ENCODE data around the gene GNRHR.
"Not testable (repeated sequence)": the region's sequence is repeated elsewhere in the genome, so short reads cannot be mapped to it uniquely, and the experiment has no call there.

Gene GNRHR

DNA sequence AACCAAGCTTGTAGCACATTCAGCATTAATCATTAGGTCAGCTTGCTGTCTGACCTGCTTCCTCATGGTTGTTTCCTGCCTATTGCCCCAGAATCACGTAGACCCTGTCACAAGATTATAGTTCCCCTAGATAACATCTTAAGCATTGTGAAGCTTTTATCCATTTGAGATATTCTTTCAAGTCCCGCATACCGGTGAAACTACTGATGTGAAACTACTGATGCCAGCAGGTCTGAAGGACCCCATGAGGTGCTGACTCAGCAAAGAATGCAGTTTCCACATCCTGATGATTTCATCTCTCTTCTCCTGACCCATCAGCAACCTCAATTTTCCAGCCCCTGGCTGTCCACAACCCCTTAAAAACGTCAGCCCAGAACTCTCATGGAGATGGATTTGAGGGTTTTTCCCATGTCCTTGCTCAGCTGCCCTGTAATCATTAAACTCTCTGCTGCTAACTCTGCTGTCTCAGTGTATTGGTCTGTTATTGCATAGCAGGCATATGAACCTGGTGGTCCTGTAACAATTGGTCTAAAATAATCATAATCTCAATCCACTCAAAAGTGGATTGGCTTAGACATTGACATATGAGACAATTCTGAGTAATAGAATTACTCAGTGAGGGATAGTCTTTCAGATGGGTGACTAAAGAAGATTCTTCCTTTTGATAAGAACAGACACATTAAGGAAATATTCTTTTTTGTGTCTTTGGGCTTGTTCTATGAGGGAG, 26.9 kb downstream of the GNRHR start:
- DNase-seq, result no peak

DNA sequence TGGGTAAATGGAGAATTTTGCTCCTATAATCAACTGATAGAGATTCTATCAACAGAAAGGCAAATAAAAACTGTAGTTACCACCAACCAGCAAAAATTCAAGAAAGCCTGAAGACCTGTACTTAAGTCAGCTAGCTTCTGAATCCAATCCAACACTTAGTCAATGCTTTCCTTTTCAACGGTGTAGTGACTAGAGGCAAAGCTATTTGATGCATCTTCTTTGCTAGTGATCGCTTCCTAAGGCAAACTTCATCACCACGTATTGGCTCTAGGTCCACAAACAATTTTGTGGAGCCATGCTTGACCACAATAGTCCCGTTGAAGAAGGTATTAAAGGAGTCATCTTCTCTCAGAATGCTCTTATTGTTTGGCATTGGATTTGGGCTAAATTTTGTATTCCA, 28.2 kb downstream of the GNRHR start:
- DNase-seq, result no peak

DNA sequence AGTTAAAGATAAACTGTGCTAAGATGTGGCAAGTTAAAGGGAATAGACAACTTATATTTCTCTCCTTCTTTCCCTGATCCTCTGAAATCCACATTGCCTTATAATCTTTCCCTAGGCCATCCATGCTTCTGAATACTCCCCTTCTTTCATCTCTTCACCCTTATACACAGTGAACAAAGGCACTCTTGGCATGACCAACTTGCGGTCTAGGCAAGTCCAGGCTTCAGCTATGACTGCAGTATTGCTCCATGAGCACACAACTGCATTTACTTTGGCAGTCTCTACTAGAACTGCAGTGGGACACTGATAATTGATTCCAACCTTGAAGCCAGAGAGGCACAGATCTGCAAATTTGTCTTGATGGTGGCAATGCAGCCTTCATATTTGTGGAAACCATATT, 29.1 kb downstream of the GNRHR start:
- no peak for DNase-seq

DNA sequence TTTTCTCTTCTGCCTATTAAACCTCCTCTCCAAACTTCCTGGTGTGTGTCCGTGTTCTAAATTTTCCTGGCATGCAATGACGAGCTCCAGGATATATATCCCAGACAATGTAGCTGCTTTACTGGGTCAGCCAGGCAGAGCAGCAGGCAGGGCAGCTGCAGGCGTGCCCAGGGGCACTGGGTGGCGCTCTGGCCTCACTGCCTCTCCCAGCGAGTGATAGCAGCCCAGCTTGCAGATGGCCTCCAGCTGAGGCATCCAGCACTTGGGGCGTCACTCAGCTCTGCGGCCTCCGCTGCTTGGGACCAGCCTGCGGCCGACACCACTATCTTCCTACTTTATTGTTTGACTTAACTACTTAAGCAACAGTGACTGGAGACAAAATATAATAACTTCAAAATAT, 30.2 kb downstream of the GNRHR start:
- no peak for DNase-seq

DNA sequence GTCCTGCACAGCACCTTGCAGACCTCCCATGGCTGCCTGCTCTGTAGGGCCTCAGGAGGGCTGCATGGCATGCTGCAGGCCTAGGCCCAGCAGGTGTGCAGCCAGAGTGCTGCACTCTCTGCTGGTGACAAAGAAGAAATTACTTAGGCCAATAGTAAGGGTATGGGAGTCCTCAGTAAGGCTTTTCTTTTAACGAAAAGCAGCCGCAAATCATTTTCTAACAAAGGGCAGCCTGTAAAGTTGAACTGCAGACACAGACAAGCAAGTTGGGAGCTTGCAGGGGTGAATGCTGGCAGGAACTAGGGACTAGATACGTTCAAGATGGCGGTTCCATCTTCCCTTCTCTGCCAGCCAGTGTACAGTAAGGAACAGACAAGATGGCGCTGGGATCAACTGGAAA, 30.8 kb downstream of the GNRHR start:
- DNase-seq, result no peak

DNA sequence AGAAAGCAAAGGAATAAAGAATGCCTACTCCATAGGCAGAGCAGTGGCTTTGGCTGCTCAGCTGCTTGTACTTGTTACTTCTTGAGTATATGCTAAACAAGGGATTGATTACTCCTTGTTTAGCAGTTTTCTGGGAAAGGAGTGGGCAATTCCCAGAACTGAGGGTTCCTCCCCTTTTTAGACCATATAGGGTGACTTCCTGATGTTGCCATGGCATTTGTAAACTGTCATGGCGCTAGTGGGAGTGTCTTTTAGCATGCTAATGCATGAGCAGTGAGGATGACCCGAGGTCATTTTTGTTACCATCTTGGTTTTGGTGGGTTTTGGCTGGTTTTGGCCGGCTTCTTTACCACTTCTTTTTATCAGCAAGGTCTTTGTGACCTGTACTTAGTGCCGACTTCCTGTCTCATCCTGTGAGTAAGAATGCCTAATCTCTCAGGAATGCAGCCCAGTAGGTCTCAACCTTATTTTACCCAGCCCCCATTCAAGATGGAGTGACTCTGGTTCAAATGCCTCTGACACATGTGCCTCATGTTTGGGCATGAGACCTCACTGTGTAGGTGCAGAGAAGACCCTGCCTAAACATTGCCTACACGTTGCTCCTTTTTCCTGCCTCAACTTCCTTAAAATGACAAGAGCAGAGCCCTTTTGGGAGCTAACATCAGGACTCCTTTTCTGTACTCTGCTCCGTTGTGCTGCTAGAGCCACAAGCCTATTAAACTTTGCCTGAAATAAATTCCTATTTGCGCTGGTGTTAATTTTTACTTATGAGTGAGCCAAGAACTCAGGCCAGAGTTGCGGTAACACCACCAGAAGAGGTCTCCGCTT, 32.2 kb downstream of the GNRHR start:
- DNase-seq, result no peak

DNA sequence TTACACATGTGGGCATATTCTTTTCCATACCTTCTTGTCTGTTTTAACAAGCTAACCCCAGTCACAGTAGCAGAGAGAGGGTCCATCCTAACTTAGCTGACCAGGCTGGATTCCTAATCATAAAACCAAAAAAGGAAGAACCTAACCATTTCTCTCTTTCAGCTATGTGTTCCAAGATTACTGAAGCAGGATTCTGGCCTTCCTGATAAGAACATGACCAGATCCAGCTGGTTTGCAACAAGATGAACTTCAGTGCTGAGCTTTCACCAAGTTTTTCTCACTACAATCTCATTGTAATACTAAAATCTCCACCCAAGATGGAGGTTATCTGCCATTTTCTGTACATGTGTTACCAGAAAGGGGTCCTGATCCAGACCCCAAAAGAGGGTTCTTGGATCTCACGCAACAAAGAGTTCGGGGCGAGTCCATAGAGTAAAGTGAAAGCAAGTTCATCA, 32.8 kb downstream of the GNRHR start:
- no peak for DNase-seq

DNA sequence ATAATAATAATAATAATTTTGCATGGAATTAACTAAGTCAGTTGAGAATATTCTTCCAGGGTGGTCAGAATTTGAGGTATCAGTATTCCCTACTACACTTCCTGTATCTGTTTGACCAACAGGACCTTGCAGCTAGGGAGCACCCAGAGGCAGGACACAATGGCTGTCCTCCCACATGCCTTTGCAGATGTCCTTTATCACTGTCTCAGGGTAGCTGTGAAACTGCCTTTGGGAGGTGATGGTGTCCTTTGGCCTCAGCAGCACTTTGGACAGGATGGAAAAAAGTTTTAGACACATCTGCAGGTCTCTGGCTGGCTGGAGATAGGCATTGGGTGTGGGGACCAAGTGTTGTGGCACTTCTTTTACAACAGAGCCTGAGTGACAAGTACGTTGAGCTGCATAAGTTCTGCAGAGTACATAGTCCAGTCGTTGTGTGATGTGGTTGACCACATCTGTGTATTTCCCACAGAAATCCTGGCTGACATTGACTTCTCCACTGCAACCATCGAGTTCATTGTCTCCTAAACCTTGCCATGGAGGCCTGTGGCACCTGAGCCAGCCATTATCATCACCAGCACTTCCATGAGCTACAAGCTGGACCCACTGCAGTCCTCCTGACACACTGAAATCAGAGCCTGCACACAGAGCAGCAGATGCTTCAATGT, 34.1 kb downstream of the GNRHR start:
- DNase-seq, result no peak

DNA sequence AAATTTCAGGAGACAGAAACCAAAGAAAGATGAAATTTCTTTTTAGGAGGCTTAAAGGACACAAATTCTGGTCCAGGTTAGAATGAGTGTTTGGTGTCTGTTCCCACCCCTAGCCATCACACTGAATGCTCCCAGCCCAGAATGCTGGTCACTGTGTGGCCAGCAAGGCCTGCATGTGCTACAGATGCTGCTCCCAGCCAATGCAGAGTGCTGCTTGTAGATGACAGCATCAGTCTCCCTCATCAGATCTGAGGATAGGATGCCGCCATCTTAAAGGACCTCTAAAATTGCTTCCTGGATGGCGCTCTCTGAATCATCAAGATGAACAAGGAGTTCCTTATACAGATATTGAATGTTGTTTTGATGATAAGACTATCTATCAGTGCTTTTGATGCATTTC, 35.3 kb downstream of the GNRHR start:
- DNase-seq, result no peak

DNA sequence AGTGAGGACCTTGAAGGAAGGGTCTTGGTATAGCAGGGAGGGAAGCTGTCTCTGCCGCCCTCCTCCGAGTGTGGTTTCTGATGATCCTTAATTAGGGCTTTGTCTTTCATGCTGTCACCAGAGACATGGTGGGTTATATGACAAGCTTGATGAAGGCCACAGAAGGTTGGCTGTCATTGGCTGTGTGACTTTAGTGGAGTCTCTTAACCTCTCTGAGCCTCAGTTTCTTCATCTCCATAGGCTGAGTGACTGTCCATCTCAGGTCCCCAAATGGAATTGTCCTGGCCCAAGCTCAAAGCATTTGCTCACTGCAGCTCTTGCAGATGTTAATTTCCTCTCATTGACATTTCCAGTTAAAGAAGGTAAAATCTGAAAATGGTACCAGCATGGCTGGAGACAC, 36.6 kb downstream of the GNRHR start:
- DNase-seq, result no peak

DNA sequence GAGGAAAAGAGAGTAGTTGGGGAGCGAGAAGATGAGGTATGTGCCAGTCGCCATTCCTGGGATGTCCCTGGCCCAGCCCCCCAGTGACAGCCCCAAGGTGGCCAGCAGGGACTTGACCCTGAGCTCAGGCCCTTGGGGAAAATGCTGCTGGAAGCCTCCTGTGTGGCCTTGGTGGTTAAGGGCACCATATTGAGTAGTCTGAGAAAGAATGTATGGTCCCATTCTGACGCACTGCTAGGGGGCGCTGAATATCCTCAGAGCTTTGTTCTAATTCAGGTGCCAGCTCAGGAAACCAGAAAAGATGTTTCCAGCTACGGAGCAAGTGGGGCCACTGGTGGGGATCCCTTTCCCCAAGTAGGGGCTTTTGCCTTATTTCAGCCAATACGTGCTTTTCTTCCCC, 39.2 kb downstream of the GNRHR start:
- DNase-seq, result no peak

DNA sequence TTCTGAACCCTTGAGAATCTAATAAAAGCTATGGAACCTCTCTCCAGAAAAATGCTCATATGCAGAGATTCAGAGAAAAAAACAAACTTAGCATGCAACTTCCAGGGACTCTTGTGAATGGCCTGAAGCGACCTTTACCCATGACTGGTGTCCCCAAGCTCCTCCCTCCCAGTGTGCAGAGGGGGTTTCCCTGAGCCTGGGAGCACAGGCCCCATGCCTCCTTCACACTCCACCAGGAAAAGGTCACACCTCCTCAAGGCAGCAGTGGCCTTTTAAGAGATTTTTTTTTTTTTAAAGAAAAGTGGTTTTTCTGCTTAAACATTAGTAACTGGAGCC, 40.0 kb downstream of the GNRHR start:
- no peak for DNase-seq

DNA sequence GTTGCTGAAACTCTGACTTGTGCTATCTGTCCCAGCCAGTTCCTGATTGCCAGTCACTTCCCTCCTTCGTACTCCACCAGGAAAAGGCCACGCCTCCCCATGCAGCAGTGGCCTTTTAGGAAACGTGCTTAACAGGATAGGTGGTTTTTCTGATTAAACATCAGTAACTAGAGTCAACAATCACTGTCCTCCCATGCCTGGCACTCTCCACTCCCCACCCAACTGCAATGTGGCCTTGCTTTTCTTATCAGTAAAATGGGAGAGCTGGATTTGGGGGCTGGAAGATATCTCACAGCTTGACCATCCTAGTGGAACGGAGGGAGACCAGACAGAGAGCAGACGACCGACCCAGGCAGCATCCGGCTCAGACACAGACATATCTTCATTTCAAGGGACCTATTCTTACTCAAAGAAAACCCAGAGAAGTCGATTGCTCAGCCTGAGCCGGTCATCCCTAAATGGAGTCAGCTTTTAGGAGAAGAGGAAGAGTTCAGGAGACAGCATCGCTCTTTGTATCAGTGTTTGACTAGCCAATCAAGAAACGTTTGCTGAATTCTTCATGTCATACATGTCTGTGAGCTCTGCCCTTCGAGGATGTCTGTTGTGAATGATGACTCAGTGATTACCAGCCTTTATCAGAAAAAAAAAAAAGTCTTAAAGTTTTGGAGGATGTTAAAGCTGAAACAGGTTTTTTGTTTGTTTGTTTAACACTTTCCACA, 40.5 kb downstream of the GNRHR start:
- no peak for DNase-seq

DNA sequence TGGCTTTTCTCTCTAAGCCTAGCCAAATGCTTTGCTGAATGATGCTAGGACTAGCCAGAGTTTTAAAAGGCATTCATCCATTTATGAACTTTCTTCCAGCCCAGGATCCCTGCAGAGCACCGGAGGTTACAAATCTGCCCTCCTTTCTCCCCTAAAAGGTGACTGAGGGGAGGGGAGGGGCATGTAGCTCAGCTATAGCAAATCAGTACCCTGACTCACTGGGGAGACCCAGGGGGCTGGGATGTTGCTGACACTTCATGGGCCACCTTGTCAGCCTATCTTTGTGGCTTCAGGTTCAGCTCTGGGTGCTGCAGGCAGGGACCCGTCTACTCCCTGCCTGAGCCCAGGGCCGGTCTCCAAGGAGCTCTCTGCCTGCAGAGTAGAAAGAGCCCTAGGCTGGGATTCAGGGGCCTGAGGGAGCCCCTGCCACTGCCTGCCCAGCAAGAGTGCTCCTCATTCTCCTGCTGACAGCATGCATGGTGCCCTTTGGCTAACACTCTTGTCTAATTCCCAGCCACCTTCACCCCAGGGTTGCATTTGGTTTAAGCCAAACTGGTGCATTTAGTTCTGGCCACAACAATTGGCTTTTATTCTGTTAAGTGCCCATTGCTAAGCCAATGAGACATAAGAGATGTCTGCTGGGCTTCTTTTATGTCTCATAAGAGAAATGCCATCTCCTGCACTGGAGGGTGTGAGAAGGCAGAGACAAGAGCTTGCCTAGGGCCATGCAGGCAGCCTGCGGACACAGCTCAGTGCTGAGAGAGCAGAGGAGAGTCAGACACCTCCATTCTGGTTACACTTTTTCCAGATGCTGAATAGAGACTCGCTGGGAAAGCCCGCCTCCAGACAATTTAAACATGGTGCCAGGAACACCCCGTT, 41.3 kb downstream of the GNRHR start:
- DNase-seq, result peak; percentile 4

DNA sequence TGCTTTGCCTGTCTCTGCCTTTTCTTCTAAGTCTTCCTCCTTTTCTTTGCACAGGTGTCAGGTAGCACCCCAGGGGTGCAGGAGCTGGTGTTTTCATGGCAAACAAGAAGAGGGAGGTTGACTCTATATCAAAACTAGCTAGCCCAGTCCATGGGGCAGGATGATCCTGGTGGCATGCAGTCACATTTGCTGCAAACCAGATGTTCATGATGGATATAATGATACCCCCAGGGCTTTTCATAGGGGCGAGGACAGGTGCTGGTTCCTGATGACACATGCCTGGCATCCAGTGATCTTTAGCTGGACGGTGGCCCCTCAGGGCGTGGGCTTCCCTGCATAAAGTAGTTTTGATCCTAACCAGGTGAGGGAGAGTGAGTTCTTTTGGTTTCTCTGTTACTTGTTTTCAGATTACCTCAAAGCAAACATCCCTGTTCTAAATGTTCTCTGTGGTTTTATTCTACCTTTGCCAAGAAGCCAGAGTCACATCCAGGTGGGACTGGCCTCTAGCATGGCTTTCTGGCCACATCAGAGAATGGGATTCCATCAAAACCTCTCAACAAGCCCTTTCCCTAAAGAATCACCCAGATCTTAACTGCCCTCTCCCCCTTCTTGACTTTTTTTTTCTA, 42.1 kb downstream of the GNRHR start:
- peak; percentile 14 for DNase-seq

DNA sequence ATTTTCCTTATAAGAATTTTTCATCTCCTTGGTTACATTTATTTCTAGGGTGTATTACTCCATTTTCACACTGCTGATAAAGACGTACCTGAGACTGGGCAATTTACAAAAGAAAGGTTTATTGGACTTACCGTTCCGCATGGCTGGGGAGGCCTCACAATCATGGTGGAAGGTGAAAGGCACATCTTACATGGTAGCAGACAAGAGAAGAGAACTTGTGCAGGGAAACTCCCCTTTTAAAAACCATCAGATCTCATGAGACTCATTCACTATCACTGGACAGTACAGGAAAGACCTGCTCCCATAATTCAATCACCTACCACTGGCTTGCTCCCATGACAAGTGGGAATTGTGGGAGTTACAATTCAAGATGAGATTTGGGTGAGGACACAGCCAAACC, 47.5 kb downstream of the GNRHR start:
- not testable (repeated sequence) for DNase-seq

DNA sequence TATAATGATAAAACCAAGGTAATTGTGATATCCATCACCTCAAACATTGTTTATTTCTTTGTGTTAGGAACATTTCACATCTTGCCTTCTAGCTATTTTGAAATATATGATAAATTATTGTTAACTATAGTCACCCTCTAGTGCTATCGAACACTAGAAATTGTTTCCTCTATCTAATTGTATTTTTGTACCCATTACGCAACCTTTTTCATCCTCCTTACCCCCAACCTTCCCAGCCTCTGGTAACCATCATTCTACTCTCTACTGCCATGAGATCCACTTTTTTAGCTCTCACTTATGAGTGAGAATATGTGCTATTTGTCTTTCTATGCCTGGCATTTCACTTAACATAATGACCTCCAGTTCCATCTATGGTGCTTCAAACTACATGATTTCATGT, 49.3 kb downstream of the GNRHR start:
- no peak for DNase-seq

DNA sequence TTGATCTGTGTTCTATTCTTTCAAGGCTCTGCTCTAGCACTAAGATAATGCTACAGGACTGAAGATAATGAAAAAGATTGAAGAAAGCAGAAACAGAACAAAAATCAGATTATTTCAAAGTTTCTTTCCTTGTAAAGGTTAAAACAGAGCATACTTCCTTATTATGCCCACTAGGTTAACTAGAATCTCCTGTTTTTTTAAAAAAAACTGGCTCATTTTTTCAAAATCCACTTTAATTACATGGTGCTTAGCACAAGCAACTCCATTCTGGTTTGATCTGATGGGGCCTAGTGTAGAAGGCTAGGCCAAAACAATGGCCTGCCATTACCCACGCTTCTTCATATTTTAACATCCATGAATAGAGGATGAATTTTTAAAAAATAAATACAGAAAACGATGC, 52.0 kb downstream of the GNRHR start:
- no peak for DNase-seq

DNA sequence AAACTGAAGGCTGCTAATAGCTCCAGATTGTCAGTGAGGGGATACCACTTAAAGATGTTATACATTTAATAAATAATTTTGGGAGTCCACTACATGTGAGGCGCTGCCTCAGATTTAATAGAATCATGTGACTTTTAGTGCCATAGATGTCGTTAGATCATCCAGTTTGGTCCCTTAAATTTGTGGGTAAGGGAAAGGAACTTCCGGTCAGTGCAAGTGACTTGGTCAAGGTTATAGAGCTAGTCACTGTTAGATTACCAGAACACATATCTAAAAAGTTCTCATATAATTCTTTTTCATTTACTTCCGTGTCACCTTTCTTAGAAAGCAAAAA, 52.7 kb downstream of the GNRHR start:
- no peak for DNase-seq

DNA sequence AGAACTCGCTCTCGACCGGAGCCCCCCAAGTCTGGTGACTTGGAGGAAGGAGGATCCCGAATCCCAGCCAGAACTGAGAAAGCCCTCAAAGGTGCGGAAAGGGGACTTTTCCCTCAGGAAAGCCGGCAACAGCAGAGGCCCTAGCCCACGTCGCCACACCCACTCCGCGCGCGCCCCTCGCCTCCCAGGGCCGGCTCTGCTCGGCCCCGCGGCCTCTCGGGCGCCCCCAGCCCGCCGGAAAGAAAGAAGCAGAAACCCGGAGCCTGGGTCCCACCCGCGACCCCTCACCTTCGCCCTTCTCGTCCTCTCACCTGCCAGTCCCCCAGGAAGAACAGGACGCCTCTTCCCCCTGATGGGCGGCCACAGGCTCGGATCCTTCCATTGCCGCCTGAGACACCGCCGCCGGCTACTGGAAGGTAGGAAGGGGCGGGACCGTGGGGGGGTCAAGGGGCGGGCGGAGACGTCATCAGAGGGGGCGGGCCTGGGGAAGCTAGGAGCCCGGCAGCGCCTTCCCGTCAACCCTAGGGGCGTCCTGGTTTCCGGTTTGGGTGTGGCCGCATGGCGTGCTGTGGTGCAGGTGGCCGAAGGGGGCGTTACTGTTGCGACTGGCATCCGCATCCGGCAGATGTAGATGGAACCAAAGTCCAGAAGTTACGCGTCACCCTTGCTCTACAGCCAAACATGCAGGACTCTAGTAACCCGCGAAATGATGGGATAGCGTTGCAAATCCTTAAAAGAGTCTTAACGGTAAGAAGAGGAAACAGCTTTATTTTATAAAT, 53.3 kb downstream of the GNRHR start, which contains the start of gene UBA6:
Gene UBA6 (minus strand): TSS at position 418 of the 779 bp plus-strand sequence. CDS start 36 bp downstream, at position 382.
- DNase-seq, result peak; percentile 94
